Neural cell (in vitro differentiated cells): ENCODE data around the gene WNT7A. TPM values are rescaled to one million over a fixed set of nuclear protein-coding genes. Genes with fewer than 3 reads are reported as not detected.

ENCODE experiments used
- H2AFZ ChIP-seq: fragments of 200-600, 300-800 bp; sonication (generic), shearing (Covaris generic); 2 replicates; pipeline ENCODE4 v1.6.0; 2014; ENCODE audit warnings: low read depth, mild to moderate bottlenecking, antibody characterized with exemption, low read length, moderate library complexity
- H3F3A ChIP-seq: fragments of 200-600 bp; shearing (Covaris generic); 2 replicates; pipeline ENCODE4 v1.6.1; 2016; ENCODE audit warnings: mild to moderate bottlenecking, moderate library complexity, mixed read lengths, antibody characterized with exemption, low read length; ENCODE audit not compliant: insufficient read depth, poor library complexity, severe bottlenecking
- H3K27ac ChIP-seq: fragments of 200-600, 300-800 bp; sonication (generic), shearing (Covaris generic); 2 replicates; pipeline ENCODE4 v1.5.1; 2014; ENCODE audit warnings: mild to moderate bottlenecking, low read length, moderate library complexity
- H3K27me3 ChIP-seq: fragments of 300-800, 200-600 bp; sonication (generic), shearing (Covaris generic); 2 replicates; pipeline ENCODE4 v1.6.0; 2014; ENCODE audit warnings: mild to moderate bottlenecking, low read depth, low read length, moderate library complexity; ENCODE audit not compliant: insufficient read depth
- H3K36me3 ChIP-seq: fragments of 300-800, 200-600 bp; sonication (generic), shearing (Covaris generic); 2 replicates; pipeline ENCODE4 v1.5.1; 2014; ENCODE audit warnings: mild to moderate bottlenecking, antibody characterized with exemption, low read length, moderate library complexity; ENCODE audit not compliant: insufficient read depth
- H3K4me2 ChIP-seq: fragments of 300-800, 200-600 bp; sonication (generic), shearing (Covaris generic); 2 replicates; pipeline ENCODE4 v1.6.0; 2014; ENCODE audit warnings: mild to moderate bottlenecking, low read length
- H3K4me3 ChIP-seq: fragments of 300-800, 200-600 bp; sonication (generic), shearing (Covaris generic); 2 replicates; pipeline ENCODE4 v1.5.1; 2014; ENCODE audit warnings: mild to moderate bottlenecking, low read length, moderate library complexity
- H3K79me2 ChIP-seq: fragments of 200-600 bp; shearing (Covaris generic); replicated peaks from 2 replicates; pipeline ENCODE4 v1.6.0; 2014; ENCODE audit warnings: mild to moderate bottlenecking, low read length, moderate library complexity; ENCODE audit not compliant: insufficient read depth
- H3K9ac ChIP-seq: fragments of 300-800, 200-600 bp; sonication (generic), shearing (Covaris generic); 2 replicates; pipeline ENCODE4 v1.6.1; 2016; ENCODE audit warnings: mild to moderate bottlenecking, low read length, mixed read lengths
- H3K9me2 ChIP-seq: fragments of 200-600 bp; shearing (Covaris generic); 2 replicates; pipeline ENCODE4 v1.6.1; 2016; ENCODE audit warnings: mild to moderate bottlenecking, low read length, mixed read lengths; ENCODE audit not compliant: insufficient read depth
- H3K9me3 ChIP-seq: fragments of 200-600, 300-800 bp; sonication (generic), shearing (Covaris generic); 2 replicates; pipeline ENCODE4 v1.6.1; 2016; ENCODE audit warnings: mild to moderate bottlenecking, mixed run types, low read length, moderate library complexity, mixed read lengths
- H4K20me1 ChIP-seq: fragments of 200-600 bp; shearing (Covaris generic); 2 replicates; pipeline ENCODE4 v1.6.1; 2016; ENCODE audit warnings: mild to moderate bottlenecking, mixed run types; ENCODE audit not compliant: insufficient read depth
- CTCF ChIP-seq: fragments of 450-650 bp; IDR thresholded peaks from 2 replicates; pipeline ENCODE4 v1.5.1; 2014; ENCODE audit warnings: antibody characterized with exemption, mild to moderate bottlenecking, moderate library complexity; ENCODE audit not compliant: poor library complexity, severe bottlenecking
- EP300 ChIP-seq: fragments of 450-650 bp; conservative IDR thresholded peaks from 2 replicates; pipeline ENCODE4 v1.6.1; 2014; ENCODE audit warnings: antibody characterized with exemption, mild to moderate bottlenecking, moderate library complexity; ENCODE audit not compliant: poor library complexity, severe bottlenecking
- EZH2 ChIP-seq: fragments of 200-600, 300-800 bp; shearing (Covaris generic), sonication (generic); IDR thresholded peaks from 2 replicates; pipeline ENCODE4 v1.6.1; 2014; ENCODE audit warnings: antibody characterized with exemption, low read length, borderline replicate concordance, mild to moderate bottlenecking; ENCODE audit not compliant: insufficient read depth, poor library complexity, severe bottlenecking
- MXI1 ChIP-seq: fragments of 450-650 bp; conservative IDR thresholded peaks from 2 replicates; pipeline ENCODE4 v1.6.1; 2014; ENCODE audit warnings: antibody characterized with exemption, mild to moderate bottlenecking; ENCODE audit not compliant: poor library complexity, severe bottlenecking
- POLR2AphosphoS5 ChIP-seq: IDR thresholded peaks from 2 replicates; pipeline ENCODE4 v1.6.1; 2012
- RAD21 ChIP-seq: fragments of 450-650 bp; conservative IDR thresholded peaks from 2 replicates; pipeline ENCODE4 v1.6.1; 2014; ENCODE audit warnings: antibody characterized with exemption, mild to moderate bottlenecking, moderate library complexity
- SMC3 ChIP-seq: fragments of 450-650 bp; conservative IDR thresholded peaks from 2 replicates; pipeline ENCODE4 v1.6.1; 2014; ENCODE audit warnings: antibody characterized with exemption, mild to moderate bottlenecking, moderate library complexity; ENCODE audit not compliant: poor library complexity
- TAF1 ChIP-seq: IDR thresholded peaks from 2 replicates; pipeline ENCODE4 v1.6.1; 2012; ENCODE audit warnings: low read depth
- polyA plus RNA-seq: library from polyadenylated mRNA; depleted of rRNA; stranded (reverse); fragments of >200 nt; gene quantifications from 2 replicates; pipeline ENCODE4 v1.2.3, GENCODE V29; 2014
- TF ChIP-seq, protein P1 (sequence below): IDR thresholded peaks from 2 replicates; pipeline ENCODE4 v1.6.1; 2012; ENCODE audit warnings: borderline replicate concordance

The WNT7A gene
- polyA plus RNA-seq, 1 donor from 2014 or later: 13.3 TPM

- no peaks in the 10 kb centered on the region for H3K27me3 ChIP-seq
- H3K9ac ChIP-seq: no peak overlapping the region
- H3F3A ChIP-seq: no peaks in the 10 kb centered on the region
- no peak overlapping the region for H3K27ac ChIP-seq
- H3K9me3 ChIP-seq: no peaks in the 10 kb centered on the region
- H3K36me3 ChIP-seq: peaks cover 6% of the 10 kb centered on the region
- H3K9me2 ChIP-seq: no peaks in the 10 kb centered on the region
- no peak overlapping the region for H3K4me2 ChIP-seq
- TF ChIP-seq TAF1 (no peak), POLR2AphosphoS5 (no peak), EZH2 (no peak), EP300 (no peak), RAD21 (no peak), CTCF (no peak), MXI1 (no peak), SMC3 (no peak)
- TF ChIP-seq, protein P1, sequence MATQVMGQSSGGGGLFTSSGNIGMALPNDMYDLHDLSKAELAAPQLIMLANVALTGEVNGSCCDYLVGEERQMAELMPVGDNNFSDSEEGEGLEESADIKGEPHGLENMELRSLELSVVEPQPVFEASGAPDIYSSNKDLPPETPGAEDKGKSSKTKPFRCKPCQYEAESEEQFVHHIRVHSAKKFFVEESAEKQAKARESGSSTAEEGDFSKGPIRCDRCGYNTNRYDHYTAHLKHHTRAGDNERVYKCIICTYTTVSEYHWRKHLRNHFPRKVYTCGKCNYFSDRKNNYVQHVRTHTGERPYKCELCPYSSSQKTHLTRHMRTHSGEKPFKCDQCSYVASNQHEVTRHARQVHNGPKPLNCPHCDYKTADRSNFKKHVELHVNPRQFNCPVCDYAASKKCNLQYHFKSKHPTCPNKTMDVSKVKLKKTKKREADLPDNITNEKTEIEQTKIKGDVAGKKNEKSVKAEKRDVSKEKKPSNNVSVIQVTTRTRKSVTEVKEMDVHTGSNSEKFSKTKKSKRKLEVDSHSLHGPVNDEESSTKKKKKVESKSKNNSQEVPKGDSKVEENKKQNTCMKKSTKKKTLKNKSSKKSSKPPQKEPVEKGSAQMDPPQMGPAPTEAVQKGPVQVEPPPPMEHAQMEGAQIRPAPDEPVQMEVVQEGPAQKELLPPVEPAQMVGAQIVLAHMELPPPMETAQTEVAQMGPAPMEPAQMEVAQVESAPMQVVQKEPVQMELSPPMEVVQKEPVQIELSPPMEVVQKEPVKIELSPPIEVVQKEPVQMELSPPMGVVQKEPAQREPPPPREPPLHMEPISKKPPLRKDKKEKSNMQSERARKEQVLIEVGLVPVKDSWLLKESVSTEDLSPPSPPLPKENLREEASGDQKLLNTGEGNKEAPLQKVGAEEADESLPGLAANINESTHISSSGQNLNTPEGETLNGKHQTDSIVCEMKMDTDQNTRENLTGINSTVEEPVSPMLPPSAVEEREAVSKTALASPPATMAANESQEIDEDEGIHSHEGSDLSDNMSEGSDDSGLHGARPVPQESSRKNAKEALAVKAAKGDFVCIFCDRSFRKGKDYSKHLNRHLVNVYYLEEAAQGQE: no peak
- H2AFZ ChIP-seq: no peak overlapping the region
- H3K4me3 ChIP-seq: no peak overlapping the region
- no peaks in the 10 kb centered on the region for H4K20me1 ChIP-seq
- H3K79me2 ChIP-seq: no peaks in the 10 kb centered on the region
These were observed 58.7 kb downstream of the WNT7A start for GRCh38 chr3:13821126-13821525.

- Histone ChIP-seq H3K79me2 (no peaks in the 10 kb centered on the region), H3K4me2 (no peak overlapping the region), H3F3A (no peaks in the 10 kb centered on the region), H3K27me3 (no peaks in the 10 kb centered on the region), H3K9me3 (peaks cover 20% of the 10 kb centered on the region), H3K9me2 (no peaks in the 10 kb centered on the region), H3K4me3 (no peak overlapping the region), H3K27ac (no peak overlapping the region), H3K9ac (no peak overlapping the region), H4K20me1 (no peaks in the 10 kb centered on the region), H2AFZ (no peak overlapping the region), H3K36me3 (peaks cover 16% of the 10 kb centered on the region)
- no peak for TF ChIP-seq TAF1
- no peak for TF ChIP-seq SMC3
- no peak for TF ChIP-seq CTCF
- TF ChIP-seq MXI1: no peak
- TF ChIP-seq, protein P1: no peak
- TF ChIP-seq POLR2AphosphoS5: no peak
- no peak for TF ChIP-seq RAD21
- TF ChIP-seq EZH2: no peak
- TF ChIP-seq EP300: no peak
These were observed 61.0 kb downstream of the WNT7A start for GRCh38 chr3:13818919-13819318.
